Measurements from ENCODE around the gene CELA1. TPM values are rescaled to one million over a fixed set of nuclear protein-coding genes. Genes with fewer than 3 reads are reported as not detected.
"Not testable (repeated sequence)": the region's sequence is repeated elsewhere in the genome, so short reads cannot be mapped to it uniquely, and the experiment has no call there.

Gene CELA1
- total RNA-seq, 1 donor from 2014 or later: not detected

- Histone ChIP-seq H3K4me1 (ENCODE audit: insufficient read depth, low read length) (no peaks in the 10 kb centered on the region), H3K27me3 (ENCODE audit: insufficient read depth, low read length) (no peaks in the 10 kb centered on the region), H3K9ac (ENCODE audit: low read length) (no peak overlapping the region), H4K20me1 (ENCODE audit: insufficient read depth, low read length) (no peaks in the 10 kb centered on the region), H3K79me2 (ENCODE audit: insufficient read depth, low read length) (no peaks in the 10 kb centered on the region), H3K9me3 (ENCODE audit: insufficient read depth, low read depth, low read length) (no peaks in the 10 kb centered on the region), H3K4me3 (ENCODE audit: insufficient read depth, low read depth, low read length) (no peak overlapping the region), H3K4me2 (ENCODE audit: low read length) (peak overlapping the region; percentile 3), H3K27ac (ENCODE audit: low read depth, low read length) (no peak overlapping the region), H2AFZ (ENCODE audit: low read depth, low read length) (peak overlapping the region; percentile 6), H3K36me3 (ENCODE audit: insufficient read depth, low read length) (no peaks in the 10 kb centered on the region)
- FAIRE-seq (no peak), DNase-seq (ENCODE audit: low read depth) (peak; percentile 26)
- Mint-ChIP-seq H3K36me3 (ENCODE audit: low read depth, unreplicated experiment) (no peaks in the 10 kb centered on the region), H3K27me3 (ENCODE audit: low read depth, unreplicated experiment) (peaks cover 2% of the 10 kb centered on the region), H3K4me3 (ENCODE audit: unreplicated experiment) (no peak overlapping the region), H3K27ac (ENCODE audit: unreplicated experiment) (no peak overlapping the region), H3K9me3 (ENCODE audit: unreplicated experiment) (no peaks in the 10 kb centered on the region), H3K4me1 (ENCODE audit: low read depth, unreplicated experiment) (peaks cover 6% of the 10 kb centered on the region)
- TF ChIP-seq, protein P1, sequence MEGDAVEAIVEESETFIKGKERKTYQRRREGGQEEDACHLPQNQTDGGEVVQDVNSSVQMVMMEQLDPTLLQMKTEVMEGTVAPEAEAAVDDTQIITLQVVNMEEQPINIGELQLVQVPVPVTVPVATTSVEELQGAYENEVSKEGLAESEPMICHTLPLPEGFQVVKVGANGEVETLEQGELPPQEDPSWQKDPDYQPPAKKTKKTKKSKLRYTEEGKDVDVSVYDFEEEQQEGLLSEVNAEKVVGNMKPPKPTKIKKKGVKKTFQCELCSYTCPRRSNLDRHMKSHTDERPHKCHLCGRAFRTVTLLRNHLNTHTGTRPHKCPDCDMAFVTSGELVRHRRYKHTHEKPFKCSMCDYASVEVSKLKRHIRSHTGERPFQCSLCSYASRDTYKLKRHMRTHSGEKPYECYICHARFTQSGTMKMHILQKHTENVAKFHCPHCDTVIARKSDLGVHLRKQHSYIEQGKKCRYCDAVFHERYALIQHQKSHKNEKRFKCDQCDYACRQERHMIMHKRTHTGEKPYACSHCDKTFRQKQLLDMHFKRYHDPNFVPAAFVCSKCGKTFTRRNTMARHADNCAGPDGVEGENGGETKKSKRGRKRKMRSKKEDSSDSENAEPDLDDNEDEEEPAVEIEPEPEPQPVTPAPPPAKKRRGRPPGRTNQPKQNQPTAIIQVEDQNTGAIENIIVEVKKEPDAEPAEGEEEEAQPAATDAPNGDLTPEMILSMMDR (IDR thresholded peaks at IDR 0.05; ENCODE audit: insufficient read depth, low read depth, low read length): no peak
These were observed 25.7 kb downstream of the CELA1 start for GRCh38 chr12:51320695-51321320.

DNA sequence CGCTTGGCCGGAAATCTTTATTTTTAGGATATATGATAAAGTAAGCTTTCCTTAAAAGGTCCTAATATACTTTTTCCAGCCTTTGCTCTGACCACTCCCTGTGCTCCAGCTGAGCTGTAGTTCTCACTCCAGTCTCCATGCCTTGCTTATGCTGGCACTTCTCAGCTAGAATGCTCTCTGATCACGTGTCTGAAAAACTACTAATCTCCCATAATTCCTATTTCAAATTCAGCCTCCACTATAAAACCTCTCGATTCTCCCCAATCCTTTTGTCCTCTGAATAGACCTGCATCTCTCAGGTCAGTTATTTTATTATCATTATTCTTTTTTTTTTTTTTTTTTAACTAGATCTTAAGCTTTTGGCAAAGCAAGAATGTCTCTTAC is 26.2 kb downstream of the CELA1 start:
- no peaks in the 10 kb centered on the region for H3K4me1 ChIP-seq (ENCODE audit: insufficient read depth, low read length)
- no peaks in the 10 kb centered on the region for H3K36me3 ChIP-seq (ENCODE audit: insufficient read depth, low read length)
- no peak overlapping the region for H2AFZ ChIP-seq (ENCODE audit: low read depth, low read length)
- no peak for FAIRE-seq
- H4K20me1 ChIP-seq (ENCODE audit: insufficient read depth, low read length): no peaks in the 10 kb centered on the region
- no peak overlapping the region for H3K4me3 ChIP-seq (ENCODE audit: insufficient read depth, low read depth, low read length)
- Mint-ChIP-seq H3K27me3 (ENCODE audit: low read depth, unreplicated experiment) (peaks cover 2% of the 10 kb centered on the region), H3K36me3 (ENCODE audit: low read depth, unreplicated experiment) (no peaks in the 10 kb centered on the region), H3K4me3 (ENCODE audit: unreplicated experiment) (no peak overlapping the region), H3K27ac (ENCODE audit: unreplicated experiment) (no peak overlapping the region), H3K4me1 (ENCODE audit: low read depth, unreplicated experiment) (peaks cover 6% of the 10 kb centered on the region), H3K9me3 (ENCODE audit: unreplicated experiment) (no peaks in the 10 kb centered on the region)
- H3K79me2 ChIP-seq (ENCODE audit: insufficient read depth, low read length): no peaks in the 10 kb centered on the region
- TF ChIP-seq EZH2 (IDR thresholded peaks at IDR 0.05; ENCODE audit: insufficient read depth, low read length): no peak
- TF ChIP-seq, protein P1 (IDR thresholded peaks at IDR 0.05; ENCODE audit: insufficient read depth, low read depth, low read length): no peak
- DNase-seq (ENCODE audit: low read depth): no peak
- H3K9me3 ChIP-seq (ENCODE audit: insufficient read depth, low read depth, low read length): no peaks in the 10 kb centered on the region
- H3K27ac ChIP-seq (ENCODE audit: low read depth, low read length): no peak overlapping the region
- no peak overlapping the region for H3K9ac ChIP-seq (ENCODE audit: low read length)
- H3K4me2 ChIP-seq (ENCODE audit: low read length): no peak overlapping the region
- H3K27me3 ChIP-seq (ENCODE audit: insufficient read depth, low read length): no peaks in the 10 kb centered on the region

- no peaks in the 10 kb centered on the region for H3K79me2 ChIP-seq (ENCODE audit: insufficient read depth, low read length)
- no peak overlapping the region for H3K4me3 ChIP-seq (ENCODE audit: insufficient read depth, low read depth, low read length)
- no peak for FAIRE-seq
- Mint-ChIP-seq H3K36me3 (ENCODE audit: low read depth, unreplicated experiment) (no peaks in the 10 kb centered on the region), H3K4me1 (ENCODE audit: low read depth, unreplicated experiment) (peaks cover 6% of the 10 kb centered on the region), H3K27ac (ENCODE audit: unreplicated experiment) (no peak overlapping the region), H3K9me3 (ENCODE audit: unreplicated experiment) (no peaks in the 10 kb centered on the region), H3K27me3 (ENCODE audit: low read depth, unreplicated experiment) (peaks cover 2% of the 10 kb centered on the region), H3K4me3 (ENCODE audit: unreplicated experiment) (no peak overlapping the region)
- no peak for TF ChIP-seq EZH2 (IDR thresholded peaks at IDR 0.05; ENCODE audit: insufficient read depth, low read length)
- TF ChIP-seq, protein P1 (IDR thresholded peaks at IDR 0.05; ENCODE audit: insufficient read depth, low read depth, low read length): no peak
- H3K36me3 ChIP-seq (ENCODE audit: insufficient read depth, low read length): no peaks in the 10 kb centered on the region
- no peak overlapping the region for H3K27ac ChIP-seq (ENCODE audit: low read depth, low read length)
- H3K27me3 ChIP-seq (ENCODE audit: insufficient read depth, low read length): no peaks in the 10 kb centered on the region
- DNase-seq (ENCODE audit: low read depth): no peak
- no peak overlapping the region for H3K9ac ChIP-seq (ENCODE audit: low read length)
- H3K9me3 ChIP-seq (ENCODE audit: insufficient read depth, low read depth, low read length): no peaks in the 10 kb centered on the region
- H4K20me1 ChIP-seq (ENCODE audit: insufficient read depth, low read length): no peaks in the 10 kb centered on the region
- no peaks in the 10 kb centered on the region for H3K4me1 ChIP-seq (ENCODE audit: insufficient read depth, low read length)
- H2AFZ ChIP-seq (ENCODE audit: low read depth, low read length): no peak overlapping the region
- no peak overlapping the region for H3K4me2 ChIP-seq (ENCODE audit: low read length)
These were observed 27.5 kb downstream of the CELA1 start for GRCh38 chr12:51318846-51319599.

- H3K27ac Mint-ChIP-seq (ENCODE audit: unreplicated experiment); H4K20me1 ChIP-seq (ENCODE audit: insufficient read depth, low read length); H3K4me2 ChIP-seq (ENCODE audit: low read length); H3K9me3 ChIP-seq (ENCODE audit: insufficient read depth, low read depth, low read length); H2AFZ ChIP-seq (ENCODE audit: low read depth, low read length); DNase-seq (ENCODE audit: low read depth); H3K4me1 ChIP-seq (ENCODE audit: insufficient read depth, low read length); H3K4me3 ChIP-seq (ENCODE audit: insufficient read depth, low read depth, low read length); H3K9ac ChIP-seq (ENCODE audit: low read length); H3K9me3 Mint-ChIP-seq (ENCODE audit: unreplicated experiment); H3K4me1 Mint-ChIP-seq (ENCODE audit: low read depth, unreplicated experiment); H3K79me2 ChIP-seq (ENCODE audit: insufficient read depth, low read length); H3K4me3 Mint-ChIP-seq (ENCODE audit: unreplicated experiment); H3K27ac ChIP-seq (ENCODE audit: low read depth, low read length); H3K27me3 ChIP-seq (ENCODE audit: insufficient read depth, low read length); FAIRE-seq; H3K36me3 ChIP-seq (ENCODE audit: insufficient read depth, low read length); H3K36me3 Mint-ChIP-seq (ENCODE audit: low read depth, unreplicated experiment); H3K27me3 Mint-ChIP-seq (ENCODE audit: low read depth, unreplicated experiment): not testable (repeated sequence)
These were observed 28.2 kb downstream of the CELA1 start for GRCh38 chr12:51318057-51318806.
